Activated naive CD8-positive, alpha-beta T cell treated with anti-CD3 and anti-CD28 coated beads, Interleukin-2, amount 50 U/mL, for 16 hours (primary cell): ENCODE measurements around the gene TSPAN31.
A peak's percentile ranks its signal among the peaks of the same experiment; 100 is the strongest.
"Not testable (repeated sequence)": the region's sequence is repeated elsewhere in the genome, so short reads cannot be mapped to it uniquely, and the experiment has no call there.

Experiments
- DNase-seq: peaks from one replicate; pipeline ENCODE4 v3.0.0-alpha.2; 2020; ENCODE audit warnings: low read depth, low spot score

The TSPAN31 gene, protein sequence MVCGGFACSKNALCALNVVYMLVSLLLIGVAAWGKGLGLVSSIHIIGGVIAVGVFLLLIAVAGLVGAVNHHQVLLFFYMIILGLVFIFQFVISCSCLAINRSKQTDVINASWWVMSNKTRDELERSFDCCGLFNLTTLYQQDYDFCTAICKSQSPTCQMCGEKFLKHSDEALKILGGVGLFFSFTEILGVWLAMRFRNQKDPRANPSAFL

GRCh38 chr12:57744777-57745484, at the start of gene TSPAN31:
Gene TSPAN31, plus strand, starts transcription at chr12:57745039. Its CDS starts 116 bp downstream, at chr12:57745155.
- DNase-seq: peak; percentile 91

GRCh38 chr12:57695770-57696432, 48.9 kb upstream of the TSPAN31 start:
- DNase-seq: no peak

GRCh38 chr12:57697076-57697475, 47.8 kb upstream of the TSPAN31 start:
- DNase-seq: no peak

GRCh38 chr12:57698414-57698813, 46.4 kb upstream of the TSPAN31 start:
- DNase-seq: no peak

GRCh38 chr12:57700317-57700716, 44.5 kb upstream of the TSPAN31 start:
- no peak for DNase-seq

DNA sequence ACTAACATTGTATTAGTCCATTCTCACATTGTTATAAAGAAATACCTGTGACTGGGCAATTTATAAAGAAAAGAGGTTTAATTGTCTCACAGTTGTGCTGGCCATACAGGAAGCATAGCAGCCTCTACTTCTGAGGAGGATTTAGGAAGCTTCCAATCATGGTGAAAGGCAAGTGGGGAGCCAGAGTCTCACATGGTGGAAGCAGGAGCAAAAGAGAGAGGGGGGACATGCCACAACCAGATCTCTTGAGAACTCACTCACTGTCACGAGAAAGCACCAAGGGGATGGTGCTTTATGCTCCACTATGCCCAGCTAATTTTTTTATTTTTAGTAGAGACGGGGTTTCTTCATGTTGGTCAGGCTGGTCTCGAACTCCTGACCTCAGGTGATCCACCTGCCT, 37.6 kb upstream of the TSPAN31 start:
- DNase-seq: no peak

DNA sequence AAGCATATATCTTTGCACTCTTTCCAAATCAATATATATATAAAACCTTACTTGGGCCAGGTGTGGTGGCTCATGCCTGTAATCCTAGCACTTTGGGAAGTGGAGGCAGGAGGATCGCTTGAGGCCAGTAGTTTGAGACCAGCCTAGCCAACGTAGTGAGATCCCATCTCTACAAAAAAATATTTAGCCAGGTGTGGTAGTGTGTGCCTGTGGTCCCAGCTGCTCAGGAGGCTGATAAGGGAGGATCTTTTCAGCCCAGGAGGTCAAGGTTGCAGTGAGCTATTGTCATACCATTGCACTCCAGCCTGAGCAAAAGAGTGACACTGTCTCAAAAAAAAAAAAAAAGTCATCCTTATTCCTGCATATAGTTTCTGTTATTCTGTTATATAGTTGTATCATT, 36.5 kb upstream of the TSPAN31 start:
- no peak for DNase-seq

DNA sequence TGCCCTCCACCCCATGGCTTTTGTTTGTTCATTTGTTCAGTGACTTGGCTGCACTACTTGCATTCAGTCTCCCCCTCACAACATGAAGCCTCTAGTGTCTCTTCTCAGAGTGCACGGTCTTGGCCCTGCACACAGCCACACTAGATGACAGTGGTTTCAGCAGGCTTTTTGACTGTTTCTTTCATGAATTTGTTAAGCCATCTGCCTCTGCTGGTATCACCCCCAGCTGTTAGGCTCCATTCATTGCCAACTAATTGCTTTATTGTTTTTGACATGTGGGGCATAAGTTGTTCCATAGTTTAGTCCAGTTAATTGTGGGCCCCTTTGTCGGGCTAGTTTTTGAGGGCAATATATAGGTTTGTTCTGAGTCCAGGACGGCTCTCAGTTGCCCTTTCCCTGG, 32.1 kb upstream of the TSPAN31 start:
- DNase-seq: no peak

GRCh38 chr12:57713209-57713608, 31.6 kb upstream of the TSPAN31 start:
- DNase-seq: no peak

- not testable (repeated sequence) for DNase-seq
Observed at GRCh38 chr12:57715036-57715748, 29.6 kb upstream of the TSPAN31 start.

- DNase-seq: no peak
Observed at GRCh38 chr12:57715786-57716185, 29.1 kb upstream of the TSPAN31 start.

GRCh38 chr12:57716305-57716704, 28.5 kb upstream of the TSPAN31 start:
- no peak for DNase-seq

GRCh38 chr12:57717131-57717530, 27.7 kb upstream of the TSPAN31 start:
- DNase-seq: no peak

DNA sequence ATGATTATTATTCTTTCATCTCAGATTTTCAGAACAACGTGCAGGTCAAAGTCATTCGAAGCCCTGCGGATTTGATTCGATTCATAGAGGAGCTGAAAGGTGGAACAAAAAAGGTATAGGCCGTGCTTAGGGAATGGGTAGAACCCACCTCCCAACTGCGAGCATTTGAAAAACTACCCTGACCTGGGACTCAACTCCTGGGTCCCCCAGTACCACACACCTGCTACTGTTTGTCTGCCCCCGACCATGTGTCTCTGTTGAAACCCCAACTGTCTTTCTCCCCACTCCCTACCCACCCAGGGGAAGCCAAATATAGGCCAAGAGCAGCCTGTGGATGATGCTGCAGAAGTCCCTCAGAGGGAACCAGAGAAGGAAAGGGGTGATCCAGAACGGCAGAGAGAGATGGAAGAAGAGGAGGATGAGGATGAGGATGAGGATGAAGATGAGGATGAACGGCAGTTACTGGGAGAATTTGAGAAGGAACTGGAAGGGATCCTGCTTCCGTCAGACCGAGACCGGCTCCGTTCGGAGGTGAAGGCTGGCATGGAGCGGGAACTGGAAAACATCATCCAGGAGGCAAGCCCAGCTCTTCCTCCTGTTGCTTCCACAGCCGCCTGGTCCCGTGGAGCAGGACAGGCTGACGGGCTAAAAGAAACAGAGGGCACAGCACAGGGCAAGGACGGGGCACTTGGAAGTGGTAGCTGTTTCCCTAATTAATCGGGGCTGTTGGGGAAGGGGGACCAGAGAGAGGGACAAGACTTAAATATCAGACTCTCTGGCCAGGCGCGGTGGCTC, 26.8 kb upstream of the TSPAN31 start:
- no peak for DNase-seq

- no peak for DNase-seq
Observed at GRCh38 chr12:57718641-57719528, 26.0 kb upstream of the TSPAN31 start.

DNA sequence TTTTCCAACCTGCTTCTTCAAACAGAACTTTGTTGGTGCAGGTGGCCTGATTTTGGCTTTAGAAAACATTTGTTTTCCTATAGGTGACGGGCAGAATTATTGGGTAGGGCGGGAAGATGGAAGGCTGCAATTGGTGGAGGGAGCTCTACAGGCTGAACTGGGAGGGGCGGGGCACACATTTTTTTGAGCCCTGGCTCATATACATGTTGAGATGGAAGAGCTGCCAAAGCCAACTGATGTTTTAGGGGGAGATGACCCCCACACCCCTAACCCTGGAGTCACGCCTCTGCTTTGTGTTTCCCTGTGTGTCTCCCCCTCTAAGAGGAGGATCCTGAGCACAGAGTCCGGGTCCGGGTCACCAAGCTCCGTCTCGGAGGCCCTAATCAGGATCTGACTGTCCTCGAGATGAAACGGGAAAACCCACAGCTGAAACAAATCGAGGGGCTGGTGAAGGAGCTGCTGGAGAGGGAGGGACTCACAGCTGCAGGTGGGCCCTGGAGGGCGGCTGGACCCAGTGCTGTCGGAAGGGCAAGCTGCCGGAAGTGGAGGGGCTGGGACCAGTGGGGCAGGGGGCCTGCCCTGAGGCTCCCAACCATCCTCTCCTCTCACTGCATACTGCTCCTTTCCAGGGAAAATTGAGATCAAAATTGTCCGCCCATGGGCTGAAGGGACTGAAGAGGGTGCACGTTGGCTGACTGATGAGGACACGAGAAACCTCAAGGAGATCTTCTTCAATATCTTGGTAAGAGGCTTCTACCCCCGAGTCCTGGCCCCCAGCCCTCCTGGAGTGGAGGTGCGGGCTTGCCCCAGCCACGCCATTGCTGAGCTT, 24.8 kb upstream of the TSPAN31 start:
- DNase-seq: no peak

- DNase-seq: no peak
Observed at GRCh38 chr12:57720606-57721595, 23.9 kb upstream of the TSPAN31 start.
